ENCODE results near the gene AP2M1. TPM values are rescaled to one million over a fixed set of nuclear protein-coding genes. Genes with fewer than 3 reads are reported as not detected.

Gene AP2M1
- total and polyA plus RNA-seq, 2 of the 13 experiments (the other 11 are each of a cell fraction or from before 2014, with no cell fraction given) = 126 to 146 TPM

GRCh38 chr3:184135149-184135910, 39.3 kb upstream of the AP2M1 start, which contains the start of gene EIF2B5 (continued):
- TF ChIP-seq ZNF407 (CRISPR knock-in tag; IDR thresholded peaks at IDR 0.05; ENCODE audit: not compliant biosample characterization) (peak; percentile 62), KAT7 (CRISPR knock-in tag; IDR thresholded peaks at IDR 0.05; ENCODE audit: borderline replicate concordance) (peak; percentile 98), ZNF350 (CRISPR knock-in tag; IDR thresholded peaks at IDR 0.05; ENCODE audit: borderline replicate concordance, low read depth) (peak; percentile 96), ATF7-NPFF (CRISPR knock-in tag; IDR thresholded peaks at IDR 0.05; ENCODE audit: low read depth) (peak; percentile 78), ZNF780A (CRISPR knock-in tag; IDR thresholded peaks at IDR 0.05) (no peak), ZNF572 (CRISPR knock-in tag; IDR thresholded peaks at IDR 0.05) (peak; percentile 94), ZNF574 (CRISPR knock-in tag; IDR thresholded peaks at IDR 0.05) (peak; percentile 98), BCLAF1 (IDR thresholded peaks at IDR 0.05) (no peak), POLR2AphosphoS5 (IDR thresholded peaks at IDR 0.05; ENCODE audit: low read depth, low read length) (peak; percentile 92), MXD3 (CRISPR knock-in tag; IDR thresholded peaks at IDR 0.05) (peak; percentile 59; the same call in 1 of the 2 replicates), TARDBP (CRISPR knock-in tag; IDR thresholded peaks at IDR 0.05) (peak; percentile 89), DPF2 (CRISPR knock-in tag; IDR thresholded peaks at IDR 0.05; ENCODE audit: borderline replicate concordance, low read depth) (no peak)
- TF ChIP-seq, protein P1, sequence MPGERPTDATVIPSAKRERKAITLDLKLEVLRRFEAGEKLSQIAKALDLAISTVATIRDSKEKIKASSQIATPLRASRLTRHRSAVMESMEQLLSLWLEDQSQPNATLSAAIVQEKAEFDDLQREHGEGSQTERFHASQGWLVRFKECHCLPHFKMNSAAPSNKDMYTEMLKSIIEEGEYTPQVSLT (CRISPR knock-in tag; IDR thresholded peaks at IDR 0.05; ENCODE audit: borderline replicate concordance, low read depth) = no peak
